GM12878 (cell line): ENCODE results near the gene ATP6V1G2. TPM values are rescaled to one million over a fixed set of nuclear protein-coding genes. Genes with fewer than 3 reads are reported as not detected.

Experiments used
- ATAC-seq: fragments of 200-7000 bp; cut with Tn5 transposase; 3 replicates; pipeline ENCODE4 v1.9.1; 2020; ENCODE audit warnings: mild to moderate bottlenecking, moderate library complexity
- BruUV-seq: library from RNA; stranded (reverse); fragments of 400-500 nt; replicated peaks from 2 replicates; lab custom pipeline; 2021; lab: Mats Ljungman, UMichigan
- CTCF ChIA-PET: fragments of 300-600 bp; sonication (Branson Sonifier 250); formaldehyde crosslinking; extraction: SDS; loops from one replicate; lab custom pipeline; 2021; ENCODE audit warnings: inconsistent platforms; lab: Yijun Ruan, JAX
- POLR2A ChIA-PET: fragments of 350-600 bp; formaldehyde crosslinking; extraction: SDS; loops from one replicate; lab custom pipeline; 2021; ENCODE audit warnings: inconsistent platforms; lab: Charles Lee
- RAD21 ChIA-PET: fragments of 300-600 bp; sonication (Branson Sonifier 250); formaldehyde crosslinking; loops from one replicate; lab custom pipeline; 2023; ENCODE audit warnings: antibody characterized with exemption; ENCODE audit not compliant: unreplicated experiment; lab: Charles Lee
- SMC1A ChIA-PET: fragments of 300-600 bp; sonication (Branson Sonifier 250); formaldehyde crosslinking; loops from one replicate; lab custom pipeline; 2023; ENCODE audit not compliant: unreplicated experiment, uncharacterized antibody; lab: Charles Lee
- DNase-seq: peaks from one replicate; pipeline ENCODE4 v3.0.0-alpha.2; 2011; ENCODE audit warnings: low read depth, low spot score
- FAIRE-seq: peaks from 3 replicates; lab custom pipeline; 2011; peaks lifted over from hg19 to GRCh38; lab: Jason Lieb, UNC
- H2AFZ ChIP-seq: 2 replicates; pipeline ENCODE4 v1.6.0; 2011; ENCODE audit warnings: low read depth, low read length, control low read depth; ENCODE audit not compliant: control insufficient read depth
- H3K27ac ChIP-seq: 2 replicates; pipeline ENCODE4 v1.5.1; 2011; ENCODE audit warnings: control low read depth; ENCODE audit not compliant: control insufficient read depth, insufficient read depth
- H3K27me3 ChIP-seq, 2 experiments: replicated peaks in 1 of 2; 2 replicates each; pipeline versions ENCODE4 v1.6.0 to v1.6.1; 2011; ENCODE audit warnings: low read length in 1 of 2; ENCODE audit not compliant: control insufficient read depth in 2 of 2, insufficient read depth in 2 of 2
- H3K36me3 ChIP-seq, 2 experiments: 2 replicates each; pipeline ENCODE4 v1.5.1; 2011; ENCODE audit warnings: low read length in 1 of 2; ENCODE audit not compliant: control insufficient read depth in 2 of 2, insufficient read depth in 2 of 2
- H3K4me1 ChIP-seq: 2 replicates; pipeline ENCODE4 v1.6.1; 2011; ENCODE audit warnings: mild to moderate bottlenecking, low read length, moderate library complexity, mixed read lengths; ENCODE audit not compliant: control insufficient read depth, insufficient read depth
- H3K4me2 ChIP-seq: 2 replicates; pipeline ENCODE4 v1.6.0; 2011; ENCODE audit warnings: control low read depth; ENCODE audit not compliant: control insufficient read depth, insufficient read depth
- H3K4me3 ChIP-seq: fragments of 200-600 bp; sonication (generic); 2 replicates; pipeline ENCODE4 v1.5.1; 2016
- H3K79me2 ChIP-seq: 2 replicates; pipeline ENCODE4 v1.6.0; 2011; ENCODE audit warnings: low read length; ENCODE audit not compliant: control insufficient read depth, insufficient read depth
- H3K9ac ChIP-seq: 2 replicates; pipeline ENCODE4 v1.8.0; 2011; ENCODE audit warnings: low read length, control low read depth, mixed read lengths; ENCODE audit not compliant: control insufficient read depth, insufficient read depth
- H3K9me3 ChIP-seq: replicated peaks from 3 replicates; pipeline ENCODE4 v1.5.1; 2011; ENCODE audit warnings: mild to moderate bottlenecking, low read length; ENCODE audit not compliant: control insufficient read depth, insufficient read depth
- H4K20me1 ChIP-seq: 2 replicates; pipeline ENCODE4 v1.6.0; 2011; ENCODE audit not compliant: control insufficient read depth, insufficient read depth
- BRCA1 ChIP-seq: IDR thresholded peaks from 2 replicates; pipeline ENCODE4 v1.6.1; 2011; ENCODE audit warnings: low read depth, low read length, improper control_type of control experiment
- CHD2 ChIP-seq: IDR thresholded peaks from 2 replicates; pipeline ENCODE4 v1.6.1; 2011; ENCODE audit warnings: low read depth, low read length, improper control_type of control experiment, borderline replicate concordance
- HDAC2 ChIP-seq: fragments of 200-600 bp; sonication (generic); IDR thresholded peaks from 2 replicates; pipeline ENCODE4 v1.6.1; 2017
- IKZF2 ChIP-seq, 2 experiments: fragments of 450-650 bp; IDR thresholded peaks; 2 replicates each; pipeline ENCODE4 v1.6.1; 2017; ENCODE audit warnings: mild to moderate bottlenecking in 2 of 2, moderate library complexity in 2 of 2
- IRF3 ChIP-seq: fragments of 450-650 bp; IDR thresholded peaks from 2 replicates; pipeline ENCODE4 v1.6.1; 2014; ENCODE audit warnings: mild to moderate bottlenecking
- LARP7 ChIP-seq: fragments of 450-650 bp; IDR thresholded peaks from 2 replicates; pipeline ENCODE4 v1.6.1; 2017; ENCODE audit warnings: mild to moderate bottlenecking
- MLLT1 ChIP-seq: fragments of 450-650 bp; IDR thresholded peaks from 2 replicates; pipeline ENCODE4 v1.6.1; 2016; ENCODE audit warnings: mild to moderate bottlenecking
- MYB ChIP-seq: fragments of 150-350 bp; IDR thresholded peaks from 2 replicates; pipeline ENCODE4 v1.6.1; 2014; ENCODE audit warnings: mild to moderate bottlenecking, low read depth, low read length, borderline replicate concordance
- NFYB ChIP-seq: IDR thresholded peaks from 2 replicates; pipeline ENCODE4 v1.6.1; 2011; ENCODE audit warnings: low read depth, mild to moderate bottlenecking, low read length, improper control_type of control experiment, moderate library complexity; ENCODE audit not compliant: insufficient read depth
- RAD51 ChIP-seq: fragments of 450-650 bp; IDR thresholded peaks from 2 replicates; pipeline ENCODE4 v1.6.1; 2016; ENCODE audit warnings: moderate library complexity, mild to moderate bottlenecking, inconsistent platforms
- SP1 ChIP-seq: IDR thresholded peaks from one replicate; pipeline ENCODE4 v1.6.1; 2011; ENCODE audit warnings: low read depth, low read length
- TARDBP ChIP-seq: IDR thresholded peaks from 2 replicates; pipeline ENCODE4 v1.6.1; 2016; ENCODE audit warnings: borderline replicate concordance
- USF2 ChIP-seq: IDR thresholded peaks from 2 replicates; pipeline ENCODE4 v1.6.1; 2011; ENCODE audit warnings: low read depth, low read length, improper control_type of control experiment, borderline replicate concordance
- ZNF384 ChIP-seq: IDR thresholded peaks from 2 replicates; pipeline ENCODE4 v1.6.1; 2012; ENCODE audit warnings: low read depth, mild to moderate bottlenecking, low read length, improper control_type of control experiment, borderline replicate concordance
- ZNF622 ChIP-seq: fragments of 450-650 bp; IDR thresholded peaks from 2 replicates; pipeline ENCODE4 v1.6.1; 2017; ENCODE audit warnings: mild to moderate bottlenecking, inconsistent platforms
- WGBS: methylation state at CpG from one replicate; pipeline ENCODE4 v1.1.6; 2016; ENCODE audit warnings: low lambda C conversion rate; ENCODE audit not compliant: insufficient replicate concordance, insufficient coverage; ENCODE audit errors: missing lambda C conversion rate; 5-methylcytosine and 5-hydroxymethylcytosine counted together
- in situ Hi-C: fragments of 300-500 bp; cut with MboI; formaldehyde crosslinking; loops from 9 replicates; pipeline ENCODE4 v1.14.3; 2018; ENCODE audit warnings: mixed read lengths
- intact Hi-C: fragments of 100-400 bp; cut with micrococcal nuclease; formaldehyde crosslinking; loops from one replicate; pipeline ENCODE4 v1.14.2; 2022; ENCODE audit not compliant: unreplicated experiment
- polyA plus RNA-seq, 11 experiments: library from polyadenylated mRNA; depleted of rRNA in 4 of 11; unstranded in 6 of 11; stranded (reverse) in 5 of 11; fragments of >200 nt; fragmentation: Nextera tagmentation in 4 of 11; fragmentation: Illumina TruSeq in 1 of 11; extraction: Ambion mirVana in 4 of 11; extraction: Trizol in 1 of 11; gene quantifications; 1 replicate in 1 of 11; 2 replicates in 10 of 11; pipeline versions ENCODE4 v1.2.1 to v1.2.3, GENCODE V29; 2011 to 2016; ENCODE audit warnings: inconsistent platforms in 2 of 11, missing spikeins in 2 of 11, low read depth in 1 of 11
- total RNA-seq, 4 experiments: library from RNA; depleted of rRNA in 3 of 4; stranded (reverse); fragments of >200 nt in 3 of 4; fragmentation: Illumina TruSeq in 1 of 4; extraction: Trizol in 1 of 4; gene quantifications; 2 replicates each; pipeline versions ENCODE4 v1.2.1 to v1.2.3, GENCODE V29; 2013 to 2021
- TF ChIP-seq, protein P1 (sequence below): IDR thresholded peaks from 2 replicates; pipeline ENCODE4 v1.6.1; 2012; ENCODE audit warnings: low read depth, low read length, improper control_type of control experiment

ATP6V1G2 gene
- total and polyA plus RNA-seq, 10 of the 15 experiments (the other 5 are each of a cell fraction or from before 2014, with no cell fraction given) = 0.45 to 8.9 (median 2.8) TPM

GRCh38 chr6:31581434-31582229, 35.2 kb upstream of the ATP6V1G2 start (continued):
- TF ChIP-seq RAD51 (no peak), LARP7 (no peak), NFYB (no peak)
- TF ChIP-seq, protein P1, sequence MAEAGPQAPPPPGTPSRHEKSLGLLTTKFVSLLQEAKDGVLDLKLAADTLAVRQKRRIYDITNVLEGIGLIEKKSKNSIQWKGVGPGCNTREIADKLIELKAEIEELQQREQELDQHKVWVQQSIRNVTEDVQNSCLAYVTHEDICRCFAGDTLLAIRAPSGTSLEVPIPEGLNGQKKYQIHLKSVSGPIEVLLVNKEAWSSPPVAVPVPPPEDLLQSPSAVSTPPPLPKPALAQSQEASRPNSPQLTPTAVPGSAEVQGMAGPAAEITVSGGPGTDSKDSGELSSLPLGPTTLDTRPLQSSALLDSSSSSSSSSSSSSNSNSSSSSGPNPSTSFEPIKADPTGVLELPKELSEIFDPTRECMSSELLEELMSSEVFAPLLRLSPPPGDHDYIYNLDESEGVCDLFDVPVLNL = no peak
- TF ChIP-seq, all 136 proteins: peak for 3

- Histone ChIP-seq H3K79me2 (peaks cover 64% of the 10 kb centered on the region), H3K9me3 (no peaks in the 10 kb centered on the region), H3K4me2 (peak overlapping the region; percentile 95), H3K4me1 (peaks cover 41% of the 10 kb centered on the region), H3K27me3 (no peaks in the 10 kb centered on the region), H3K4me3 (peak overlapping the region; percentile 93), H2AFZ (peak overlapping the region; percentile 76), H3K27ac (peak overlapping the region; percentile 91), H4K20me1 (no peaks in the 10 kb centered on the region), H3K9ac (peak overlapping the region; percentile 90), H3K36me3 (peaks cover 0 to 7% of the 10 kb centered on the region in 2 experiments; a peak in 2 of 4 replicates)
- under 1% methylated on average over 55 of the region's 62 CpGs for WGBS
- intact Hi-C loops (loop anchor here (1.0 to 2.0 kb wide), 3 partner anchors 17 to 30 kb away; no protein-coding TSS in a partner anchor), in situ Hi-C loops (no loop called here)
- RAD21 ChIA-PET = interaction anchor here (0.8 to 17.5 kb wide), 8 partner anchors 8 to 250 kb away, joined by 3 to 620 read pairs (median 5); partner anchors contain the start of genes ATP6V1G2, LTA, NCR3 and NFKBIL1
- SMC1A ChIA-PET = interaction anchor here (0.8 to 45.5 kb wide), 7 partner anchors 14 to 249 kb away, joined by 3 to 1989 read pairs (median 6); partner anchors contain the start of genes AIF1, ATP6V1G2, DDX39B and LTA
- no TSS peak for BruUV-seq
- POLR2A ChIA-PET = interaction anchor here (0.6 to 17.1 kb wide), 9 partner anchors 9 to 282 kb away, joined by 3 to 282 read pairs (median 6); partner anchors contain the start of genes ATP6V1G2, LTA, NCR3 and NEU1
- FAIRE-seq (no peak), ATAC-seq (peak; percentile 83), DNase-seq (no peak)
- CTCF ChIA-PET = interaction anchor here (0.7 to 31.0 kb wide), 9 partner anchors 12 to 250 kb away, joined by 3 to 2098 read pairs (median 5); partner anchors contain the start of genes AIF1, ATP6V1G2, DDX39B and LST1
- TF ChIP-seq CHD2 (no peak; the same call in 1 of the 2 replicates), ZNF622 (no peak), MLLT1 (peak; percentile 70; the same call in 1 of the 2 replicates), SP1 (no peak), IKZF2 (IDR thresholded peaks at IDR 0.05) (peak; percentile 51 to 74; a peak in 3 of 4 replicates), IRF3 (no peak), BRCA1 (no peak), ZNF384 (0 out of 2 replicates have a peak, but pooled peaks have one; percentile 17), USF2 (no peak), TARDBP (no peak), MYB (no peak), HDAC2 (no peak)
Measured at GRCh38 chr6:31580807-31581433, 34.5 kb upstream of the ATP6V1G2 start.
